Activated T-helper 1 cell treated with anti-CD3 and anti-CD28 coated beads, Interleukin-2, amount 50 U/mL, for 16 hours (primary cell): ENCODE data around the gene GPC2.
"Not testable (repeated sequence)": the region's sequence is repeated elsewhere in the genome, so short reads cannot be mapped to it uniquely, and the experiment has no call there.

Experiments used
- DNase-seq, 2 donors: peaks; one replicate each; pipeline ENCODE4 v3.0.0-alpha.2; 2020; ENCODE audit warnings: low read depth in 1 of 2, low spot score in 1 of 2

GPC2 gene

GRCh38 chr7:100177045-100178001 is at the start of gene GPC2, which contains the start of gene STAG3:
GPC2 (minus strand) TSS chr7:100177381; CDS start chr7:100177199, 182 bp downstream.
STAG3 (plus strand) TSS chr7:100177918; CDS start chr7:100180557, 2,639 bp downstream.
- DNase-seq = peak; percentile 94

GRCh38 chr7:100224891-100225290 is 47.7 kb upstream of the GPC2 start:
- DNase-seq = not testable (repeated sequence)

- not testable (repeated sequence) for DNase-seq
Observed at GRCh38 chr7:100223376-100223927, 46.3 kb upstream of the GPC2 start.

GRCh38 chr7:100222445-100223132 is 45.4 kb upstream of the GPC2 start:
- DNase-seq = no peak

- no peak for DNase-seq
Observed at GRCh38 chr7:100221767-100222444, 44.7 kb upstream of the GPC2 start.

- peak; percentile 51 to 63 for DNase-seq
Observed at GRCh38 chr7:100221231-100221718, 44.1 kb upstream of the GPC2 start.

GRCh38 chr7:100220586-100221230 is 43.5 kb upstream of the GPC2 start:
- DNase-seq = no peak

- not testable (repeated sequence) for DNase-seq
Observed at GRCh38 chr7:100219801-100220585, 42.8 kb upstream of the GPC2 start, which contains the start of gene PVRIG. PVRIG (plus strand) TSS chr7:100219949; CDS start chr7:100219971, 22 bp downstream.

GRCh38 chr7:100219271-100219737 is 42.1 kb upstream of the GPC2 start:
- DNase-seq = no peak

GRCh38 chr7:100217934-100218333 is 40.8 kb upstream of the GPC2 start:
- DNase-seq = peak; percentile 59 to 78

- DNase-seq = no peak
Observed at GRCh38 chr7:100215895-100216294, 38.7 kb upstream of the GPC2 start.

GRCh38 chr7:100214356-100214755 is 37.2 kb upstream of the GPC2 start:
- DNase-seq = not testable (repeated sequence)

- DNase-seq = no peak
Observed at GRCh38 chr7:100213672-100214071, 36.5 kb upstream of the GPC2 start.

GRCh38 chr7:100212631-100213286 is 35.6 kb upstream of the GPC2 start:
- no peak for DNase-seq

GRCh38 chr7:100211342-100211780 is 34.2 kb upstream of the GPC2 start:
- no peak for DNase-seq

GRCh38 chr7:100210805-100211204 is 33.6 kb upstream of the GPC2 start:
- DNase-seq = no peak

- no peak for DNase-seq
Observed at GRCh38 chr7:100209493-100209892, 32.3 kb upstream of the GPC2 start.

GRCh38 chr7:100208911-100209408 is 31.8 kb upstream of the GPC2 start:
- DNase-seq = no peak

GRCh38 chr7:100204454-100204853 is 27.3 kb upstream of the GPC2 start:
- DNase-seq = no peak
